ENCODE measurements around the gene OR52R1.
"Not testable (repeated sequence)": the region's sequence is repeated elsewhere in the genome, so short reads cannot be mapped to it uniquely, and the experiment has no call there.

OR52R1 gene

DNA sequence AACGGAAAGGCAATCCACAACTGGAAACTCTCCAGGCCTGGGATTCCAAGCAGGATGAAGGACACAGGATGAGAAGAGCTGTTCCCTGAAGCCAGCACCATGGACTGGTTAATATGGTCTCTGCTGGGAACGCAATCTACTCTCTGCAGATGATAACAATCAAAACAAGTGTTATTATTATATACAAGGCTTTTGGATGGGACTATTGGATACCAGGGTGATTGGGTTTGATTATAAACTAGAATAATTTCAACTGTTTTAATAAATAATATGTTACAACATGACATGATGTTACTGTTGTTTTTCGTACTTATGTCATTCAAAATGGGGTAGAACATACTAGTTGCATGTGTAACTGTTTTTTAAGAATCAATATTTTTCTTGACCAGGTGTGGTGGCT lies at the start of gene OR52R1:
OR52R1 (minus strand) TSS at position 101 of the 400 bp plus-strand sequence; CDS start at position 101, 0 bp downstream.
- DNase-seq (ENCODE audit: low read depth in 4 of 4, low spot score in 1 of 4) = no peak

- no peak for DNase-seq (ENCODE audit: low read depth in 4 of 4, low spot score in 1 of 4)
Measured at GRCh38 chr11:4851033-4851432, 46.9 kb upstream of the OR52R1 start.

GRCh38 chr11:4848908-4849532 lies 44.8 kb upstream of the OR52R1 start, which contains the start of gene OR51S1:
OR51S1 (minus strand) TSS chr11:4849208; CDS start chr11:4849208, 0 bp downstream.
- DNase-seq (ENCODE audit: low read depth in 4 of 4, low spot score in 1 of 4) = no peak

- DNase-seq (ENCODE audit: low read depth in 4 of 4, low spot score in 1 of 4) = no peak
Measured at GRCh38 chr11:4839851-4840549, 35.8 kb upstream of the OR52R1 start.

GRCh38 chr11:4830909-4831308 lies 26.7 kb upstream of the OR52R1 start:
- no peak for DNase-seq (ENCODE audit: low read depth in 4 of 4, low spot score in 1 of 4)

- DNase-seq (ENCODE audit: low read depth in 4 of 4, low spot score in 1 of 4) = no peak
Measured at GRCh38 chr11:4830346-4830745, 26.2 kb upstream of the OR52R1 start.

DNA sequence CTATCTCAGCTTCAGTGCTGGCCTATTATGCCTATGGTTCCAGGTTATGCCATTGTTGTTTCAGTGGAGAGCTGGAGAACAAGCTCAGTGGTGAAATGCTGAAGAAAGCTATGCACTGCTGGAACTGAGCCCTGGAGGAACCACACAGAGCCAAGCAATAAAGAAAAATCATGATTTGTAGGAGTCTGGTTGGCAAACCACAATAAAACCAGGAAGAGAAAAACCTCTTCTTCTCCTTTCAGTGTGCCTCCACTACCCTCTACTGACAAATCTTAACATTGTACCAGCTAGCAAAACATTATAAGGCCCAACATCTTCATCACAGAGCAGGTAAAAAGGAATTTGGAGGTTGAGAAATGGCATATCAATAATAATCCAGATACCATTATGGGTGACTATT lies 22.2 kb upstream of the OR52R1 start:
- no peak for DNase-seq (ENCODE audit: low read depth in 4 of 4, low spot score in 1 of 4)

DNA sequence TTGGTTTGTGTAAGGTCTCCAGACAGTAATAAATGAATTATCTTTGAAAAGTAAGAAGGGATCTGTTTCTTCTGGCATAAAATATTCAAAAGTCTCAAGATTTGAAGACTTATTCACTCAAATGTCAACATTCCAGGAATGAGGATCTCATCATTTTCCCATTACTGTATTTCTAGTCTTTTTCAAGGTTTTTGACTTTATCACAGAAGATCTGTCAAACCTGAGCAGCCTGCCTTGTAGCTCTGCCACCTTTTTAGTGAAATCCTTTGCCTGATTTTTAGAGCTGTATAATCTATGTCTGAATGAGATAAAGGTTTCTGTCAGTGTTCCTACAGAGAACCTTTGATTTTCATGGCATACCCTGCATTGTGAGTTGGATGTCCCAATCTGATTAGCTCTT lies 21.0 kb upstream of the OR52R1 start:
- DNase-seq (ENCODE audit: low read depth in 4 of 4, low spot score in 1 of 4) = no peak

DNA sequence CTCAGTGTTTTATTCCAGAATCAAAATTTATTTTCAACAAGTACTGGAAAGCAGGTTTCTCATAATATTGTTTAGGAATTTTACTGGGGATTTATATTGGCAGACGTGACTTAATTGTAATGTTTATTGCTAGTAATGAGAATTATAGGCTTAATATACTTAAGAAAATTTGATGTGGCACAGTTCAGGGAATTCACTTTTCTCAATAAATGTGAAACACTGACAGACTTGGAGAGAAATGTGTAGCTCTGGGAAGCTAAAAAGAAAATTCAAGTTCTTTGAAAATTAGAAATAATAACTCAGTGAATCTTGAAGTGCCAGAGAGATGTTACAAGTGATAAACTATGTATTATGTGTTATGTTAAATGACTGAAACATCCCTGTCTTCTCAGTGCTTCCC lies 16.8 kb upstream of the OR52R1 start, which contains the start of gene OR51F2:
OR51F2 (plus strand) TSS at position 301 of the 400 bp plus-strand sequence. CDS start 101 bp downstream, outside the sequence.
- no peak for DNase-seq (ENCODE audit: low read depth in 4 of 4, low spot score in 1 of 4)

DNA sequence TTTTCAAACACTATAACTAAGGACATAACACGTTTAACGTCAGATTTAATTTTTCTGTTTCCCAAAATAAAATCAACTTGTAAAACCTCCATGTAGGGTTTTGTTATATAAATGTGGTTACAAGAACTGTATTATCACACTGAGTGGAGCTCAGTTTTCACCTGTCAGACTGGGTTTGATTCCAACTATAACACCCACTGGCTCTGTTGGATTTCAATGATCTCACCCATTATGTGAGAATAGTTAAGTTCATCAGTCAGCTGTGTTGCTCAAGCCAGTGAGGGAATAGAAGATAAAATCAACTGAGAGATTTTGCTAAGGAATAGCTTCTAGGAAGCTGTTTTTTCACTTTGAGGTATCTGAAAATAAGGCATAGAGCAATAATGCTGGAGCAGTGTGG lies 5.1 kb upstream of the OR52R1 start:
- DNase-seq (ENCODE audit: low read depth in 4 of 4, low spot score in 1 of 4) = no peak

DNA sequence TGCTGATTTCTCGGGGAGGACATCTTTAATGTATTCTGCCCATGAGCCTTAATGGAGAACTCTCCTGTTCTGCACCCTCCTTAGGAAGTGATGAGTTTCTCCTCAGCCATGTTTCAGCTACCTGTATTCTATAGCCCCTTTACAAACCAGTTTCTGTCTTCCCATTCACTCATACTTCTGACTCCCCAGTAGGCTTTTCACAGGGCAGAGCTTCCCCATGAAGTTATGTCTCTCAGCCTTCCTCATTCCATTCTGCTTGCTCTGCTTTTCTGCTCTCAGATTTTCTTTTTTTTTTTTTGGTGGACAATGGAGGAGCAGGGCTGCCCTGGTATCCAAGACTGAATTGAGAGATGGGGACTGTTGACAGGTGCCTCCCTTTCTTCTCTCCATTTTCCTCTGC lies 4.3 kb upstream of the OR52R1 start:
- DNase-seq (ENCODE audit: low read depth in 4 of 4, low spot score in 1 of 4) = no peak

GRCh38 chr11:4801316-4801715 lies 2.9 kb downstream of the OR52R1 start:
- DNase-seq (ENCODE audit: low read depth in 4 of 4, low spot score in 1 of 4) = not testable (repeated sequence)

- no peak for DNase-seq (ENCODE audit: low read depth in 4 of 4, low spot score in 1 of 4)
Measured at GRCh38 chr11:4798427-4799183, 5.6 kb downstream of the OR52R1 start.

DNA sequence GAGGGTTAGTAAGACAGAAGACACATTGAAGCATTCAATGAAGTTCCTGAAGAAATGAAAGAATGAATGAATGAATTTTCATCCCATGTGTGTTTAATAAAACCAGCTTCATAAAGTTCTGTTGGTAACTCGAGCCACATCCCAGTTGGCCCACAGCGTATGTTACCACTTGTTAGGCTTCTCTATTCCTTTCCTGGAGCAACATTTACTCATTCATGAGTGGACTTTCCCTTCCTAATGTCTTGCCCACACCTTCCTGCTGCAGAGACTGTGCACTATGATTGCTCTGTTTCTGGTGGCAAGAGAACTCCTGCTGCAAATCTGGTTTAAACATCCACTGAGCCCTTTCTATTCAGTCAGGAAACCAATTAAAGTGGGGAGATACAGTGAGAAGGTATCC lies 7.0 kb downstream of the OR52R1 start:
- DNase-seq (ENCODE audit: low read depth in 4 of 4, low spot score in 1 of 4) = no peak

DNA sequence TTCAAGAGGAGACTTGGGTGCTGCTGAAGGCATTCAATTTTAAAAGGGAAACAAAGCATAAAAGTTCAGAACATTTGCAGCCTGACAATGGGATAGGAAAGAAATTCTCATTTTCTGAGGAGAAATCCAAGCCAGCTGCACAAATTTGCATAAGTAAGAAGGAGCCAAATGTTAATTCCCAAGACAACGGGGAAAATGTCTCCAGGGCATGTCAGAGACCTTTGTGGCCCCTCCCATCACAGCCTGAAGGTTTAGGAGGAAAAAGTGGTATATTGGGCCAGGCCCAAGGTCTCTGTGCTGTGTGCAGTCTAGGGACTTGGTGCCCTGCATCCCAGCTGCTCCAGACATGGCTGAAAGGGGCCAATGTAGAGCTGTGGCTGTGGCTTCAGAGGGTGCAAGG lies 21.7 kb downstream of the OR52R1 start:
- no peak for DNase-seq (ENCODE audit: low read depth in 4 of 4, low spot score in 1 of 4)

DNA sequence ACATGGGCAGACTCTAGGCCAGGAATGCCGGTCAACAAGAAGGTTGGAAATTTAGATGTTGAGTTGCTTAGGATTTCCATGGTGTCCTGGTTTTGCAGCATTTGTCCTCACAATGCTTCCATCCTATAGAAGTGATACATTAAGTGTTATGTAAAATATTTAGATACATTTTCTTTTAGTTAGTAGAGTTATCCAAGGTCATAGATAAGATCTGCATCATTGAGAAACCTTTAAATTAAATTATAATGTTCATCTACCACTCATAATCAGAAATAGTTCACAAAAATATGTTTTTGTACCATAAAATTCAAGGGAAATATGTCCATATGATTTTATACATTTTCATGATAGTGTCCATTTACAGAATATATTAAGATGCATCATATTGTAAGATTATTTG lies 34.3 kb downstream of the OR52R1 start, which contains the start of gene OR51F1:
OR51F1 (minus strand) TSS at position 101 of the 400 bp plus-strand sequence; CDS start at position 101, 0 bp downstream.
- no peak for DNase-seq (ENCODE audit: low read depth in 4 of 4, low spot score in 1 of 4)

GRCh38 chr11:4768094-4768493 lies 36.1 kb downstream of the OR52R1 start:
- no peak for DNase-seq (ENCODE audit: low read depth in 4 of 4, low spot score in 1 of 4)

DNA sequence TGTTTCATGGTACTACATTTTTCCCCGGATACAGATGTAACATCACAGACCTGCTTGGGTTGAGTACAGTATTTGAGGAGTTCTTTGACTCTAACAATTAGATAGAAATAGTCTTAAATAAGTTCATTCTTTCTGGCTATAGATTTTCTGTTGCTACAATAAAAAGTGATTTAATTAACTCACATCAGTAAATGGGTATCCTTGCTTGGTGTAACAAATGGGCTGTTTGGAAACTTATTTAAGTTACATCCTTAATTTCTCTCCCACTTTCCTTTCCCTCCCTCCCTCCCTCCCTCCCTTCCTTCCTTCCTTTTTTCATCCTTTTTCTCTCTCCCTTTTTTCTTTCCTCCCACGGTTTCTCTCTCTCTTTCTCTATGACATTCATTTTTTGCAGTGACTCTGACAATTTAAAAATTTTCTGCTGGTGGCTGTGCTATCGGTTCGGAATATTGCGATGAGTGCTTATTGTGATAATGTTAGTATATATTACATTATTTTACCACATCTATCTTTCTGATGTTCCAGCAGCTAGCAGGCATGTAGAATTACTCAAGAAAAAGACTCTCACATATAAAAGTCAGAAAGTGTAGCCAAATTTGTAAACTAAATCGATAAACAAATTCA lies 37.6 kb downstream of the OR52R1 start:
- no peak for DNase-seq (ENCODE audit: low read depth in 4 of 4, low spot score in 1 of 4)

- DNase-seq (ENCODE audit: low read depth in 4 of 4, low spot score in 1 of 4) = no peak
Measured at GRCh38 chr11:4763096-4763495, 41.1 kb downstream of the OR52R1 start.

All from stimulated activated CD4-positive, alpha-beta T cell treated with anti-CD3 and anti-CD28 coated beads, Interleukin-1b, Interleukin-23, amount 100 ng/mL, for 24 hours (primary cell).